Spleen (tissue), 11 donors: ENCODE measurements around the gene DGKE. TPM values are rescaled to one million over a fixed set of nuclear protein-coding genes. Genes with fewer than 3 reads are reported as not detected.

ENCODE experiments used
- DNase-seq: peaks from one replicate; pipeline ENCODE4 v3.0.0-alpha.2; 2020
- H3K27ac ChIP-seq, 8 donors: fragments of 200-600 bp; sonication (generic) in 7 of 8; 1 replicate in 4 of 8; 2 replicates in 4 of 8; pipeline versions ENCODE4 v1.5.0 to v1.8.0; 2016 to 2021; ENCODE audit warnings: inconsistent platforms in 4 of 8, mild to moderate bottlenecking in 4 of 8, moderate library complexity in 1 of 8
- H3K27me3 ChIP-seq, 7 donors: fragments of 200-600 bp; sonication (generic) in 6 of 7; replicated peaks in 1 of 7; 1 replicate in 4 of 7; 2 replicates in 3 of 7; pipeline versions ENCODE4 v1.5.0 to v1.8.0; 2016 to 2021; ENCODE audit warnings: inconsistent platforms in 3 of 7, mild to moderate bottlenecking in 1 of 7
- H3K36me3 ChIP-seq, 6 donors: fragments of 200-600 bp; sonication (generic) in 5 of 6; 1 replicate in 4 of 6; 2 replicates in 2 of 6; pipeline versions ENCODE4 v1.5.0 to v1.8.0; 2016 to 2021; ENCODE audit warnings: inconsistent platforms in 2 of 6
- H3K4me1 ChIP-seq, 6 donors: fragments of 200-600 bp; sonication (generic) in 5 of 6; 1 replicate in 3 of 6; 2 replicates in 3 of 6; pipeline versions ENCODE4 v1.5.0 to v1.8.0; 2016 to 2021; ENCODE audit warnings: inconsistent platforms in 3 of 6
- H3K4me3 ChIP-seq, 8 donors: fragments of 200-600 bp; sonication (generic) in 7 of 8; 1 replicate in 4 of 8; 2 replicates in 4 of 8; pipeline versions ENCODE4 v1.5.0 to v1.8.0; 2016 to 2021; ENCODE audit warnings: inconsistent platforms in 4 of 8, mild to moderate bottlenecking in 4 of 8, moderate library complexity in 2 of 8
- H3K9me3 ChIP-seq, 8 donors: fragments of 200-600 bp; sonication (generic) in 7 of 8; 1 replicate in 4 of 8; 2 replicates in 4 of 8; pipeline versions ENCODE4 v1.5.0 to v1.8.0; 2016 to 2021; ENCODE audit warnings: inconsistent platforms in 4 of 8
- POLR2A ChIP-seq, 3 donors: fragments of 450-650 bp; IDR thresholded peaks; one replicate each; pipeline ENCODE4 v1.5.1; 2017; ENCODE audit warnings: antibody characterized with exemption in 3 of 3, mild to moderate bottlenecking in 1 of 3
- POLR2AphosphoS5 ChIP-seq, 3 donors: sonication (generic); formaldehyde crosslinking; IDR thresholded peaks; one replicate each; pipeline ENCODE4 v1.5.1; 2017; ENCODE audit warnings: antibody characterized with exemption in 3 of 3
- WGBS, 5 donors: extraction: QIAGEN DNeasy Blood & Tissue Kit in 3 of 5; methylation state at CpG; one replicate each; pipeline versions ENCODE4 v1.1.5 to v1.1.7; 2013 to 2018; 5-methylcytosine and 5-hydroxymethylcytosine counted together
- intact Hi-C: fragments of 100-400 bp; cut with DNase I; formaldehyde crosslinking; loops from one replicate; pipeline ENCODE4 v1.15.0; 2023; ENCODE audit warnings: low total_unique reads
- polyA plus RNA-seq, 3 donors: library from polyadenylated mRNA; stranded (reverse); fragments of 200-250 nt; gene quantifications; one replicate each; pipeline ENCODE4 v1.2.1, GENCODE V29; 2013
- total RNA-seq, 7 donors: library from RNA; depleted of rRNA in 3 of 7; stranded (reverse); fragments of >200 nt in 3 of 7; fragmentation: NEBNext Ultra II Directional in 4 of 7; extraction: Animal tissue kit (Norgen Biotek cat#: 25700) in 4 of 7; gene quantifications; one replicate each; pipeline versions ENCODE4 v1.1.0 to v1.2.1, GENCODE V29; 2016 to 2021
- TF ChIP-seq, protein P1 (sequence below), 11 experiments: fragments of 200-600 bp in 7 of 11; fragments of 450-650 bp in 4 of 11; sonication (generic) in 4 of 11; IDR thresholded peaks in 8 of 11; conservative IDR thresholded peaks in 3 of 11; 1 replicate in 7 of 11; 2 replicates in 4 of 11; pipeline versions ENCODE4 v1.4.0 to v1.8.0; 2016 to 2021; ENCODE audit warnings: antibody characterized with exemption in 11 of 11, inconsistent platforms in 4 of 11, mild to moderate bottlenecking in 1 of 11
- donor health status: healthy with polysubstance abuse.
- donor health status: DM: no; HTN: no; CAD: no; lungs with moderate emphysema.
- donor health status: DM: no; HTN: no; CAD: no.
- donor health status: Bipolar disorder and iron deficiency.
- donor health status: healthy.
- donor health status: DM: no; HTN: no; CAD: no.
- donor health status: DM: yes; HTN: yes; CAD: no.

The DGKE gene
- total and polyA plus RNA-seq, 10 donors, result 2.3 to 37.3 (median 22.2) TPM

DNA sequence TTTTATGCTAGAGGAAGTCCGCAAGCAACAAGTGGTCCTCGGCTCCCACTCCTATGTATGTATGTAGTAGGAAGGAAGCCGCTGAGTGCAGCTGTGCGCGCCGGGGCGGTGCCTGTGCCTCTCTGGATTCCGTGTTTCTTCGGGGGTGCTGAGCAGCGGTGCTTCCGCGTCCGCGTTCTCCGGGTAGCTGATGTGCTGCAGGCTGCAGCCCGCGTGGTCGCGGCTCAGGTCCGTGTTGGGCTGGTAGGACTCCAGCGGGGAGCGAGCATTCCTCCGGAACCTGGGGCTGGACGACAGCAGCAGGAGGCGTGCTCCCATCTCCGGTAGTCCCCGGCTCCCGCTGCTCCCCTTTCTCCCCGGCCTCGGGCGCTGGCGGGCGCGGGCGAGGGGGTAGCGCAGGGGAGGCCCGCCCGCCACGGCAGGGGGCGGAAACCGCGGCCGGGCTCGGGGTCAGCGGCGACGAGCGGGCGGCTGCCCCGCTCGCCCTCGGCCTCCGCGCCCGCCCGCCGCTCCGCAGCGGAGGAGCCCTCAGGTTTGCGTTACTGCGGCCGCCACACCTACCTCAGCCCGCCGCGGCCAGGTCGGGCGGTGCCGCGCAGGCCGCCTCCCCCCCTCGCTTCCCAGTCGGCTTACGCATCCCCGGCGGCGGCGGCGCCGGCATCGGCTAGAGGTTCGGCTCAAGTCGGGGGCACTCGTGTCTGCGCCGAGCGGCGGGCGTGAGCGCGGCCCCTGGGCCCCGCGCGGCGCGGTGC is 718 bp upstream of the DGKE start:
- DNase-seq, result peak; percentile 95
- Histone ChIP-seq H3K4me3 (peak overlapping the region; percentile 62 to 97 (median 88)), H3K4me1 (peaks cover 22 to 67% (median 59%) of the 10 kb centered on the region in 6 donors), H3K9me3 (no peaks in the 10 kb centered on the region), H3K27me3 (no peaks in the 10 kb centered on the region), H3K27ac (peak overlapping the region; percentile 90 to 99 (median 95)), H3K36me3 (peaks cover 0 to 17% (median 0%) of the 10 kb centered on the region in 6 donors)
- TF ChIP-seq POLR2A (IDR thresholded peaks at IDR 0.05) (peak; percentile 9 to 54 (median 50)), POLR2AphosphoS5 (IDR thresholded peaks at IDR 0.05) (peak; percentile 89 to 92 (median 91))
- TF ChIP-seq, protein P1, sequence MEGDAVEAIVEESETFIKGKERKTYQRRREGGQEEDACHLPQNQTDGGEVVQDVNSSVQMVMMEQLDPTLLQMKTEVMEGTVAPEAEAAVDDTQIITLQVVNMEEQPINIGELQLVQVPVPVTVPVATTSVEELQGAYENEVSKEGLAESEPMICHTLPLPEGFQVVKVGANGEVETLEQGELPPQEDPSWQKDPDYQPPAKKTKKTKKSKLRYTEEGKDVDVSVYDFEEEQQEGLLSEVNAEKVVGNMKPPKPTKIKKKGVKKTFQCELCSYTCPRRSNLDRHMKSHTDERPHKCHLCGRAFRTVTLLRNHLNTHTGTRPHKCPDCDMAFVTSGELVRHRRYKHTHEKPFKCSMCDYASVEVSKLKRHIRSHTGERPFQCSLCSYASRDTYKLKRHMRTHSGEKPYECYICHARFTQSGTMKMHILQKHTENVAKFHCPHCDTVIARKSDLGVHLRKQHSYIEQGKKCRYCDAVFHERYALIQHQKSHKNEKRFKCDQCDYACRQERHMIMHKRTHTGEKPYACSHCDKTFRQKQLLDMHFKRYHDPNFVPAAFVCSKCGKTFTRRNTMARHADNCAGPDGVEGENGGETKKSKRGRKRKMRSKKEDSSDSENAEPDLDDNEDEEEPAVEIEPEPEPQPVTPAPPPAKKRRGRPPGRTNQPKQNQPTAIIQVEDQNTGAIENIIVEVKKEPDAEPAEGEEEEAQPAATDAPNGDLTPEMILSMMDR (IDR thresholded peaks at IDR 0.05 in 8 of 11, conservative IDR thresholded peaks at IDR 0.05 in 3 of 11), result no peak
- WGBS, 5 donors, result 0 to 1% (median 0%) methylated on average over 19 to 95 of the region's 95 CpGs
- intact Hi-C loops, result no loop called here

DNA sequence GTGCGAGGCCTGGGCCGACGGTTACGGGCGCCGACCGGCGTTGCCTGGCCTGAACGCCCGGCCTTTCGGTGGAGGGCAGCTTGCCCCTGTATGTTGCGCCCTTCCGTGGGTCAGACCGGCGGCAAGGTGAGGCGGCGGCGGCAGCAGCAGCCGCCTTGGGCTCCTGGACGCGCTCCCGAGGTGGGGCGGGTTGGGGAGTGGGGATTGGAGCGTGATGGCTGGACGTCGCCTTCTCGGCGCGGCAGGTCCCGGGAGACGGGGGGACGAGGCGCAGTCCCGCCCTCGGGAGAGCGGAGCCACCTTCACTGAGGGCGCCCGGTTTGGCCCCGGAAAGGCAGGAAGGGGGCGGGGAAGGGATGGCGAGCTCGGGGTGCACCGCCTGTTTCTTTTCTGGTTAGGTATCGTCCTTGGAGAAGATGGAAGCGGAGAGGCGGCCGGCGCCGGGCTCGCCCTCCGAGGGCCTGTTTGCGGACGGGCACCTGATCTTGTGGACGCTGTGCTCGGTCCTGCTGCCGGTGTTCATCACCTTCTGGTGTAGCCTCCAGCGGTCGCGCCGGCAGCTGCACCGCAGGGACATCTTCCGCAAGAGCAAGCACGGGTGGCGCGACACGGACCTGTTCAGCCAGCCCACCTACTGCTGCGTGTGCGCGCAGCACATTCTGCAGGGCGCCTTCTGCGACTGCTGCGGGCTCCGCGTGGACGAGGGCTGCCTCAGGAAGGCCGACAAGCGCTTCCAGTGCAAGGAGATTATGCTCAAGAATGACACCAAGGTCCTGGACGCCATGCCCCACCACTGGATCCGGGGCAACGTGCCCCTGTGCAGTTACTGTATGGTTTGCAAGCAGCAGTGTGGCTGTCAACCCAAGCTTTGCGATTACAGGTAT is 671 bp downstream of the DGKE start:
- Histone ChIP-seq H3K27me3 (no peaks in the 10 kb centered on the region), H3K9me3 (no peaks in the 10 kb centered on the region), H3K36me3 (peaks cover 0 to 14% (median 0%) of the 10 kb centered on the region in 6 donors), H3K4me1 (peaks cover 22 to 81% (median 61%) of the 10 kb centered on the region in 6 donors), H3K27ac (peak overlapping the region; percentile 88 to 98 (median 94)), H3K4me3 (peak overlapping the region; percentile 62 to 97 (median 88))
- intact Hi-C loops, result no loop called here
- 4 to 14% (median 6%) methylated on average over 37 to 81 of the region's 81 CpGs for WGBS, 5 donors
- DNase-seq, result peak; percentile 94
- TF ChIP-seq, protein P1 (IDR thresholded peaks at IDR 0.05 in 8 of 11, conservative IDR thresholded peaks at IDR 0.05 in 3 of 11), result peak in 6 of 11 experiments; percentile 20 to 38 (median 26)
- TF ChIP-seq POLR2AphosphoS5 (IDR thresholded peaks at IDR 0.05) (peak; percentile 28 to 75 (median 67)), POLR2A (IDR thresholded peaks at IDR 0.05) (no peak)

DNA sequence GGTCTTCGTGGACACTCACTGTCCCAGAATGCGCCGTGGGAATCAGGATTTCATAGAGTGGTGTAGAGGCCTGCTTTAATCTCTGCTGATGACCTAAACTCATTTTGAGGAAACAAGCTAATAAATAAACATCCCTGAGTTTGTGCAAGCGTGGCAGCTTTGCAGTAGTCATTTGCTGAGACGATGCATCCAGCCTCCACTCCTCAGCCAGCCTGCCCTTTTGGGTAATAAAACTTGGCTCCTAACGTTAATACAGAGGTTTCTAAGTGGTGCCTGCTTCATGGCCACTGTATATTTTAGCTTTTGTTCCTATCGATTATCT is 1.3 kb downstream of the DGKE start:
- peaks cover 22 to 85% (median 61%) of the 10 kb centered on the region in 6 donors for H3K4me1 ChIP-seq
- H3K36me3 ChIP-seq, result peaks cover 0 to 19% (median under 1%) of the 10 kb centered on the region in 6 donors
- H3K9me3 ChIP-seq, result no peaks in the 10 kb centered on the region
- WGBS, 5 donors, result 50 to 65% (median 64%) methylated on average over 7 of the region's 7 CpGs
- TF ChIP-seq POLR2AphosphoS5 (IDR thresholded peaks at IDR 0.05), result no peak
- TF ChIP-seq POLR2A (IDR thresholded peaks at IDR 0.05), result no peak
- TF ChIP-seq, protein P1 (IDR thresholded peaks at IDR 0.05 in 8 of 11, conservative IDR thresholded peaks at IDR 0.05 in 3 of 11), result no peak
- intact Hi-C loops, result no loop called here
- peak overlapping the region; percentile 88 to 98 (median 94) for H3K27ac ChIP-seq
- DNase-seq, result no peak
- H3K4me3 ChIP-seq, result peak overlapping the region in 7 of 8 donors; percentile 83 to 97 (median 88)
- no peaks in the 10 kb centered on the region for H3K27me3 ChIP-seq
